PC-3 (cell line): Measurements from ENCODE around the gene UBE2E2. TPM values are rescaled to one million over a fixed set of nuclear protein-coding genes. Genes with fewer than 3 reads are reported as not detected.

Experiments used
- ATAC-seq: fragments of 200-7000 bp; cut with Tn5 transposase; 2 replicates; pipeline ENCODE4 v1.9.1; 2020; ENCODE audit warnings: mild to moderate bottlenecking, moderate library complexity
- Bru-seq: library from RNA; stranded (reverse); fragments of 400-500 nt; gene quantifications from one replicate; lab custom pipeline; 2021; lab: Mats Ljungman, UMichigan
- BruChase-seq, 2 experiments: library from RNA; stranded (reverse); fragments of 400-500 nt; gene quantifications; one replicate each; lab custom pipeline; 2021; lab: Mats Ljungman, UMichigan
- BruUV-seq: library from RNA; stranded (reverse); fragments of 400-500 nt; replicated peaks from 2 replicates; lab custom pipeline; 2021; lab: Mats Ljungman, UMichigan
- CTCF ChIA-PET: fragments of 300-600 bp; sonication (Branson Sonifier 250); formaldehyde crosslinking; loops from one replicate; lab custom pipeline; 2022; ENCODE audit warnings: antibody characterized with exemption; lab: Charles Lee
- POLR2A ChIA-PET: fragments of 300-600 bp; sonication (Branson Sonifier 250); formaldehyde crosslinking; loops from one replicate; lab custom pipeline; 2022; ENCODE audit warnings: antibody characterized with exemption; ENCODE audit not compliant: unreplicated experiment; lab: Charles Lee
- DNase-seq: peaks from one replicate; pipeline ENCODE4 v3.0.0-alpha.2; 2015
- H2AFZ ChIP-seq: fragments of 300-600 bp; sonication (generic); 2 replicates; pipeline ENCODE4 v1.6.0; 2016; ENCODE audit warnings: antibody characterized with exemption, low read length
- H3F3A ChIP-seq: fragments of 300-600 bp; sonication (generic); one replicate; pipeline ENCODE4 v1.6.0; 2017; ENCODE audit warnings: antibody characterized with exemption, low read length, control low read depth, mild to moderate bottlenecking; ENCODE audit not compliant: unreplicated experiment
- H3K27ac ChIP-seq: fragments of 300-600 bp; sonication (generic); 2 replicates; pipeline ENCODE4 v1.5.1; 2016; ENCODE audit warnings: mild to moderate bottlenecking, low read length
- H3K27me3 ChIP-seq: fragments of 300-600 bp; sonication (generic); 2 replicates; pipeline ENCODE4 v1.6.1; 2016; ENCODE audit warnings: low read length, mixed read lengths
- H3K36me3 ChIP-seq: fragments of 300-600 bp; sonication (generic); 2 replicates; pipeline ENCODE4 v1.6.1; 2016; ENCODE audit warnings: low read depth, mixed run types, low read length, mixed read lengths
- H3K4me1 ChIP-seq: fragments of 300-600 bp; sonication (generic); 2 replicates; pipeline ENCODE4 v1.5.1; 2016; ENCODE audit warnings: low read length; ENCODE audit not compliant: insufficient read depth
- H3K4me2 ChIP-seq: fragments of 300-600 bp; sonication (generic); 2 replicates; pipeline ENCODE4 v1.6.0; 2016; ENCODE audit warnings: low read length
- H3K4me3 ChIP-seq: fragments of 300-600 bp; sonication (generic); 2 replicates; pipeline ENCODE4 v1.5.1; 2016; ENCODE audit warnings: mild to moderate bottlenecking, low read length, mixed read lengths
- H3K79me2 ChIP-seq: fragments of 300-600 bp; sonication (generic); 2 replicates; pipeline ENCODE4 v1.6.1; 2017; ENCODE audit warnings: low read length, mixed read lengths
- H3K9ac ChIP-seq: fragments of 300-600 bp; sonication (generic); 2 replicates; pipeline ENCODE4 v1.6.0; 2016; ENCODE audit warnings: mild to moderate bottlenecking, low read length
- H3K9me2 ChIP-seq: fragments of 300-600 bp; sonication (generic); replicated peaks from 2 replicates; pipeline ENCODE4 v1.6.1; 2016; ENCODE audit warnings: mixed run types, low read length, mixed read lengths
- H3K9me3 ChIP-seq: fragments of 300-600 bp; sonication (generic); 2 replicates; pipeline ENCODE4 v1.6.1; 2016; ENCODE audit warnings: low read length, mixed read lengths
- H4K20me1 ChIP-seq: fragments of 300-600 bp; sonication (generic); 2 replicates; pipeline ENCODE4 v1.6.1; 2016; ENCODE audit warnings: low read length, mixed read lengths
- EZH2 ChIP-seq: fragments of 300-600 bp; sonication (generic); IDR thresholded peaks from one replicate; pipeline ENCODE4 v1.6.1; 2017; ENCODE audit warnings: antibody characterized with exemption, mild to moderate bottlenecking, low read length; ENCODE audit not compliant: unreplicated experiment
- EZH2phosphoT487 ChIP-seq: fragments of 300-600 bp; sonication (generic); IDR thresholded peaks from 2 replicates; pipeline ENCODE4 v1.6.1; 2018; ENCODE audit warnings: mild to moderate bottlenecking, antibody characterized with exemption, low read length, borderline replicate concordance
- intact Hi-C: fragments of 100-400 bp; cut with micrococcal nuclease; formaldehyde crosslinking; loops from 2 replicates; pipeline ENCODE4 v1.9.0; 2023
- long read RNA-seq: library from polyadenylated mRNA; unstranded; transcript quantifications from one replicate; pipeline ENCODE4 v2.0.0, GENCODE V29; 2021; ENCODE audit not compliant: unreplicated experiment
- total RNA-seq: library from RNA; depleted of rRNA; stranded (reverse); fragments of >200 nt; gene quantifications from 2 replicates; pipeline ENCODE4 v1.2.3, GENCODE V29; 2014; rRNA removed
- TF ChIP-seq, protein P1 (sequence below): fragments of 300-600 bp; sonication (generic); conservative IDR thresholded peaks from 2 replicates; pipeline ENCODE4 v1.5.1; 2017; ENCODE audit warnings: antibody characterized with exemption, low read depth, mild to moderate bottlenecking, low read length

Gene UBE2E2
- total RNA-seq (25.6 and 30.9 TPM in 2 replicates), Bru-seq, nascent RNA (percentile 82 among the genes with signal in this experiment), BruChase-seq, experiment 1, labeled RNA remaining after a 6-hour chase (percentile 66 among the genes with signal in this experiment), BruChase-seq, experiment 2, labeled RNA remaining after a 2-hour chase (percentile 83 among the genes with signal in this experiment)
- long read RNA-seq, partial matches to known transcripts = 9 of 21 reads
- long read RNA-seq, other reads (novel, unspliced or antisense) = 12 of 21 reads

GRCh38 chr3:23202921-23203707, at the start of gene UBE2E2:
UBE2E2 (plus strand) TSS chr3:23203327.
- Histone ChIP-seq H3K4me1 (peaks cover 12% of the 10 kb centered on the region), H2AFZ (peak within 1 kb of the TSS; percentile 82), H3K79me2 (peaks cover 48% of the 10 kb centered on the region), H3F3A (no peaks in the 10 kb centered on the region), H3K4me2 (peak within 1 kb of the TSS; percentile 90), H3K9ac (peak within 1 kb of the TSS; percentile 88), H4K20me1 (peaks cover 26% of the 10 kb centered on the region), H3K4me3 (peak within 1 kb of the TSS; percentile 100), H3K27ac (peak within 1 kb of the TSS; percentile 52), H3K9me2 (no peaks in the 10 kb centered on the region), H3K27me3 (no peaks in the 10 kb centered on the region), H3K36me3 (no peaks in the 10 kb centered on the region), H3K9me3 (no peaks in the 10 kb centered on the region)
- ATAC-seq (peak; percentile 72), DNase-seq (peak; percentile 82)
- TF ChIP-seq EZH2phosphoT487 (no peak), EZH2 (no peak)
- TF ChIP-seq, protein P1, sequence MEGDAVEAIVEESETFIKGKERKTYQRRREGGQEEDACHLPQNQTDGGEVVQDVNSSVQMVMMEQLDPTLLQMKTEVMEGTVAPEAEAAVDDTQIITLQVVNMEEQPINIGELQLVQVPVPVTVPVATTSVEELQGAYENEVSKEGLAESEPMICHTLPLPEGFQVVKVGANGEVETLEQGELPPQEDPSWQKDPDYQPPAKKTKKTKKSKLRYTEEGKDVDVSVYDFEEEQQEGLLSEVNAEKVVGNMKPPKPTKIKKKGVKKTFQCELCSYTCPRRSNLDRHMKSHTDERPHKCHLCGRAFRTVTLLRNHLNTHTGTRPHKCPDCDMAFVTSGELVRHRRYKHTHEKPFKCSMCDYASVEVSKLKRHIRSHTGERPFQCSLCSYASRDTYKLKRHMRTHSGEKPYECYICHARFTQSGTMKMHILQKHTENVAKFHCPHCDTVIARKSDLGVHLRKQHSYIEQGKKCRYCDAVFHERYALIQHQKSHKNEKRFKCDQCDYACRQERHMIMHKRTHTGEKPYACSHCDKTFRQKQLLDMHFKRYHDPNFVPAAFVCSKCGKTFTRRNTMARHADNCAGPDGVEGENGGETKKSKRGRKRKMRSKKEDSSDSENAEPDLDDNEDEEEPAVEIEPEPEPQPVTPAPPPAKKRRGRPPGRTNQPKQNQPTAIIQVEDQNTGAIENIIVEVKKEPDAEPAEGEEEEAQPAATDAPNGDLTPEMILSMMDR = no peak
- CTCF ChIA-PET = interaction anchor here (0.6 kb wide), 1 partner anchor 242 kb away, joined by 3 read pairs; no protein-coding TSS in a partner anchor
- no TSS peak for BruUV-seq
- intact Hi-C loops = loop anchor here (5.0 kb wide), 4 partner anchors 106 to 604 kb away; partner anchors contain the start of gene UBE2E1
- POLR2A ChIA-PET = interaction anchor here (0.7 kb wide), 1 partner anchor 725 kb away, joined by 3 read pairs; no protein-coding TSS in a partner anchor

GRCh38 chr3:23153436-23153835, 49.7 kb upstream of the UBE2E2 start:
- Histone ChIP-seq H3K4me2 (no peak overlapping the region), H3K27me3 (no peaks in the 10 kb centered on the region), H3K4me3 (no peak overlapping the region), H3F3A (no peaks in the 10 kb centered on the region), H3K27ac (no peak overlapping the region), H4K20me1 (no peaks in the 10 kb centered on the region), H3K79me2 (no peaks in the 10 kb centered on the region), H3K9ac (no peak overlapping the region), H3K9me2 (no peaks in the 10 kb centered on the region), H2AFZ (no peak overlapping the region), H3K4me1 (no peaks in the 10 kb centered on the region), H3K36me3 (no peaks in the 10 kb centered on the region), H3K9me3 (no peaks in the 10 kb centered on the region)
- CTCF ChIA-PET = no interaction called here
- TF ChIP-seq EZH2 (no peak), EZH2phosphoT487 (no peak)
- TF ChIP-seq, protein P1 = no peak
- BruUV-seq = no TSS peak
- intact Hi-C loops = no loop called here
- ATAC-seq (no peak), DNase-seq (no peak)
- POLR2A ChIA-PET = no interaction called here
